Measurements from ENCODE around the gene RNF212B. TPM values are rescaled to one million over a fixed set of nuclear protein-coding genes. Genes with fewer than 3 reads are reported as not detected.
"Not testable (repeated sequence)": the region's sequence is repeated elsewhere in the genome, so short reads cannot be mapped to it uniquely, and the experiment has no call there.

RNF212B gene
- total RNA-seq, 1 experiment from 2014 or later = 0.39 TPM

DNA sequence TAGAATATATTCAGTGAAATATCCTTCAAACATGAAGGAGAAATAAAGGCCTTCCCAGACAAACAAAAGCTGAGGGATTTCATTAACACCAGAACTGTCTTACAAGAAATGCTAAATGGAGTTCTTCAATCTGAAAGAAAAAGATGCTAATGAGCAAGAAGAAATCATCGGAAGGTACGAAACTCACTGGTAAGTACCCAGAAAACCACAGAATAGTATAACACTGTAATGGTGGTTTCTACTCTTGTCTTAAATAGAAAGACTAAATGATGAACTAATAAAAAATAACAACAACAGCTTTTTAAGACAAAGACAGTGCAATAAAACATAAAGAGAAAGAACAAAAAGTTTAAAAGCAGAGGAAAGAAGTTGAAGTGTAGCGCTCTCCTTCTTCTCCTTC lies 18.7 kb upstream of the RNF212B start:
- H4K91ac ChIP-seq (ENCODE audit: insufficient read length, low read depth, low read length) = no peak overlapping the region
- H2AK5ac ChIP-seq (ENCODE audit: insufficient read length, low read length) = no peak overlapping the region
- H3K23me2 ChIP-seq (ENCODE audit: insufficient read length, low read depth, low read length, poor library complexity, severe bottlenecking) = no peaks in the 10 kb centered on the region
- no peaks in the 10 kb centered on the region; the same call in 1 of the 2 replicates for H3K4me1 ChIP-seq (ENCODE audit: insufficient read depth, low read length)
- no peak overlapping the region for H3K27ac ChIP-seq (ENCODE audit: insufficient read length, low read depth, low read length)
- no peak overlapping the region for H3K56ac ChIP-seq (ENCODE audit: insufficient read length, low read depth, low read length)
- no peak overlapping the region for H2BK15ac ChIP-seq (ENCODE audit: low read depth, low read length)
- Mint-ChIP-seq H3K4me3 (no peak overlapping the region), H3K9me3 (peaks cover 10 to 15% of the 10 kb centered on the region in 2 experiments), H3K36me3 (ENCODE audit: insufficient read depth in 1 of 3, low read depth in 3 of 3) (peaks cover 8 to 13% (median 9%) of the 10 kb centered on the region in 3 experiments; a peak in 6 of 7 replicates), H3K4me1 (peaks cover 12 to 21% of the 10 kb centered on the region in 2 experiments), H3K27ac (no peak overlapping the region; a peak in 1 of 7 replicates), H3K27me3 (ENCODE audit: low read depth) (peaks cover 3% of the 10 kb centered on the region; the same call in 1 of the 2 replicates)
- H2BK20ac ChIP-seq (ENCODE audit: low read depth, low read length, poor library complexity, severe bottlenecking) = no peak overlapping the region
- no peak overlapping the region for H3K18ac ChIP-seq (ENCODE audit: insufficient read length, low read depth, low read length)
- no peak overlapping the region for H3K14ac ChIP-seq (ENCODE audit: insufficient read depth, low read length)
- no peak for DNase-seq
- no peak overlapping the region for H3K9ac ChIP-seq (ENCODE audit: extremely low read depth, insufficient read length, low read length)
- no peak overlapping the region for H2BK12ac ChIP-seq (ENCODE audit: insufficient read length, low read depth, low read length)
- WGBS (ENCODE audit: extremely low coverage, insufficient read length, low lambda C conversion rate) = no CpG with 5 or more reads among the region's 3 CpGs
- H2BK120ac ChIP-seq (ENCODE audit: low read depth, low read length, poor library complexity, severe bottlenecking) = no peak overlapping the region
- no peak overlapping the region for H3K4me2 ChIP-seq (ENCODE audit: insufficient read depth, insufficient read length, low read length)
- no peak overlapping the region for H4K8ac ChIP-seq (replicated peaks; ENCODE audit: insufficient read length, low read depth, low read length)
- no peaks in the 10 kb centered on the region for H3K27me3 ChIP-seq (ENCODE audit: insufficient read depth, low read length)
- no peak overlapping the region for H3K4ac ChIP-seq (ENCODE audit: low read depth, low read length)
- H3K9me3 ChIP-seq (ENCODE audit: control insufficient read depth, low read depth, low read length) = no peaks in the 10 kb centered on the region
- H3K79me1 ChIP-seq (ENCODE audit: insufficient read depth, low read depth, low read length, poor library complexity, severe bottlenecking) = no peaks in the 10 kb centered on the region
- no peak overlapping the region for H4K5ac ChIP-seq (ENCODE audit: insufficient read length, low read depth, low read length)
- H3T11ph ChIP-seq (ENCODE audit: low read length) = no peak overlapping the region
- no peaks in the 10 kb centered on the region for H3K79me2 ChIP-seq (ENCODE audit: insufficient read depth, low read length)
- no peak overlapping the region for H3K23ac ChIP-seq (ENCODE audit: insufficient read length, low read depth, low read length)
- H2BK5ac ChIP-seq (ENCODE audit: insufficient read length, low read length) = no peak overlapping the region
- H4K20me1 ChIP-seq (ENCODE audit: control insufficient read depth, insufficient read depth, insufficient read length) = no peaks in the 10 kb centered on the region
- TF ChIP-seq, protein P1, sequence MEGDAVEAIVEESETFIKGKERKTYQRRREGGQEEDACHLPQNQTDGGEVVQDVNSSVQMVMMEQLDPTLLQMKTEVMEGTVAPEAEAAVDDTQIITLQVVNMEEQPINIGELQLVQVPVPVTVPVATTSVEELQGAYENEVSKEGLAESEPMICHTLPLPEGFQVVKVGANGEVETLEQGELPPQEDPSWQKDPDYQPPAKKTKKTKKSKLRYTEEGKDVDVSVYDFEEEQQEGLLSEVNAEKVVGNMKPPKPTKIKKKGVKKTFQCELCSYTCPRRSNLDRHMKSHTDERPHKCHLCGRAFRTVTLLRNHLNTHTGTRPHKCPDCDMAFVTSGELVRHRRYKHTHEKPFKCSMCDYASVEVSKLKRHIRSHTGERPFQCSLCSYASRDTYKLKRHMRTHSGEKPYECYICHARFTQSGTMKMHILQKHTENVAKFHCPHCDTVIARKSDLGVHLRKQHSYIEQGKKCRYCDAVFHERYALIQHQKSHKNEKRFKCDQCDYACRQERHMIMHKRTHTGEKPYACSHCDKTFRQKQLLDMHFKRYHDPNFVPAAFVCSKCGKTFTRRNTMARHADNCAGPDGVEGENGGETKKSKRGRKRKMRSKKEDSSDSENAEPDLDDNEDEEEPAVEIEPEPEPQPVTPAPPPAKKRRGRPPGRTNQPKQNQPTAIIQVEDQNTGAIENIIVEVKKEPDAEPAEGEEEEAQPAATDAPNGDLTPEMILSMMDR (conservative IDR thresholded peaks at IDR 0.05) = no peak
- no peak overlapping the region for H2AFZ ChIP-seq (ENCODE audit: low read length)

DNA sequence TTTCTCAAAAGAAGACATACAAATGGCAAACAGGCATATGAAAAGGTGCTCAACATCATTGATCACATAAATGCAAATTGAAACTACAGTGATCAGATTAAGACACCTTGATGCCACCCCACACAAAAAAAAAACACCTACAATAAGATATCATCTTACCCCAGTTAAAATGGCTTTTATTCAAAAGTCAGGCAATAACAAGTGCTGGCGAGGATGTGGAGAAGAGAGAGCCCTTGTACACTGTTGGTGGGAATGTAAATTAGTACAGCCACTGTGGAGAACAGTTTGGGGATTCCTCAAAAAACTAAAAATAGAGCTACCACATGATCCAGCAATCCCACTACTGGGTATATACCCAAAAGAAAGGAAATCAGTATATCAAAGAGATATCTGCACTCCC lies 12.8 kb upstream of the RNF212B start:
- H2BK120ac ChIP-seq (ENCODE audit: low read depth, low read length, poor library complexity, severe bottlenecking); H3K23me2 ChIP-seq (ENCODE audit: insufficient read length, low read depth, low read length, poor library complexity, severe bottlenecking); H3K27ac Mint-ChIP-seq; H3K27me3 Mint-ChIP-seq (ENCODE audit: low read depth); H3K79me1 ChIP-seq (ENCODE audit: insufficient read depth, low read depth, low read length, poor library complexity, severe bottlenecking); H4K8ac ChIP-seq (replicated peaks; ENCODE audit: insufficient read length, low read depth, low read length); H3K9ac ChIP-seq (ENCODE audit: extremely low read depth, insufficient read length, low read length); DNase-seq; H3T11ph ChIP-seq (ENCODE audit: low read length); H3K36me3 Mint-ChIP-seq (ENCODE audit: insufficient read depth in 1 of 3, low read depth in 3 of 3); H3K4me1 Mint-ChIP-seq; H2BK5ac ChIP-seq (ENCODE audit: insufficient read length, low read length); H3K27ac ChIP-seq (ENCODE audit: insufficient read length, low read depth, low read length); H3K4me2 ChIP-seq (ENCODE audit: insufficient read depth, insufficient read length, low read length); H2AFZ ChIP-seq (ENCODE audit: low read length); H2BK12ac ChIP-seq (ENCODE audit: insufficient read length, low read depth, low read length); H4K20me1 ChIP-seq (ENCODE audit: control insufficient read depth, insufficient read depth, insufficient read length); H3K4me3 Mint-ChIP-seq; H3K23ac ChIP-seq (ENCODE audit: insufficient read length, low read depth, low read length); H3K56ac ChIP-seq (ENCODE audit: insufficient read length, low read depth, low read length); H3K4ac ChIP-seq (ENCODE audit: low read depth, low read length); H2BK15ac ChIP-seq (ENCODE audit: low read depth, low read length); H3K18ac ChIP-seq (ENCODE audit: insufficient read length, low read depth, low read length); H3K4me1 ChIP-seq (ENCODE audit: insufficient read depth, low read length); H3K79me2 ChIP-seq (ENCODE audit: insufficient read depth, low read length); H2AK5ac ChIP-seq (ENCODE audit: insufficient read length, low read length); H4K5ac ChIP-seq (ENCODE audit: insufficient read length, low read depth, low read length); H2BK20ac ChIP-seq (ENCODE audit: low read depth, low read length, poor library complexity, severe bottlenecking); H3K9me3 ChIP-seq (ENCODE audit: control insufficient read depth, low read depth, low read length); H4K91ac ChIP-seq (ENCODE audit: insufficient read length, low read depth, low read length); H3K27me3 ChIP-seq (ENCODE audit: insufficient read depth, low read length); H3K14ac ChIP-seq (ENCODE audit: insufficient read depth, low read length): not testable (repeated sequence)
- no CpG with 5 or more reads among the region's 1 CpG for WGBS (ENCODE audit: extremely low coverage, insufficient read length, low lambda C conversion rate)
- H3K9me3 Mint-ChIP-seq = peaks cover 14 to 15% of the 10 kb centered on the region in 2 experiments
